Mesendoderm (in vitro differentiated cells): Measurements from ENCODE around the gene SLC7A7.

Source experiments
- DNase-seq: peaks from one replicate; pipeline ENCODE4 v3.0.0; 2013
- H2AK5ac ChIP-seq: 2 replicates; pipeline ENCODE4 v1.6.1; 2013; ENCODE audit warnings: low read length, inconsistent platforms
- H2BK120ac ChIP-seq: 2 replicates; pipeline ENCODE4 v1.6.1; 2013; ENCODE audit warnings: low read depth, mild to moderate bottlenecking, low read length, moderate library complexity, mixed read lengths
- H2BK15ac ChIP-seq: replicated peaks from 2 replicates; pipeline ENCODE4 v1.6.1; 2013; ENCODE audit warnings: low read depth, mild to moderate bottlenecking, moderate library complexity
- H2BK5ac ChIP-seq: 2 replicates; pipeline ENCODE4 v1.6.1; 2013; ENCODE audit warnings: low read length, inconsistent platforms
- H3K18ac ChIP-seq: 2 replicates; pipeline ENCODE4 v1.6.1; 2013; ENCODE audit warnings: mild to moderate bottlenecking, low read length, mixed read lengths
- H3K23ac ChIP-seq: one replicate; pipeline ENCODE4 v1.6.1; 2013; ENCODE audit warnings: low read length
- H3K27ac ChIP-seq: 2 replicates; pipeline ENCODE4 v1.5.1; 2013; ENCODE audit warnings: low read depth, mild to moderate bottlenecking, inconsistent platforms, low read length, moderate library complexity
- H3K27me3 ChIP-seq: 2 replicates; pipeline ENCODE4 v1.6.1; 2013; ENCODE audit warnings: low read length, control low read depth, mild to moderate bottlenecking, inconsistent platforms; ENCODE audit not compliant: insufficient read depth, poor library complexity
- H3K36me3 ChIP-seq: 2 replicates; pipeline ENCODE4 v1.6.1; 2013; ENCODE audit warnings: low read length, inconsistent platforms; ENCODE audit not compliant: control insufficient read depth, insufficient read depth
- H3K4ac ChIP-seq: one replicate; pipeline ENCODE4 v1.6.1; 2013; ENCODE audit warnings: low read depth, mild to moderate bottlenecking, low read length, moderate library complexity
- H3K4me1 ChIP-seq: 2 replicates; pipeline ENCODE4 v1.6.1; 2013; ENCODE audit warnings: low read depth, low read length, inconsistent platforms; ENCODE audit not compliant: control insufficient read depth
- H3K4me2 ChIP-seq: 2 replicates; pipeline ENCODE4 v1.6.1; 2013; ENCODE audit warnings: low read length
- H3K4me3 ChIP-seq: 2 replicates; pipeline ENCODE4 v1.5.1; 2013; ENCODE audit warnings: mild to moderate bottlenecking, low read length
- H3K56ac ChIP-seq: one replicate; pipeline ENCODE4 v1.6.1; 2013; ENCODE audit warnings: low read length
- H3K79me1 ChIP-seq: 2 replicates; pipeline ENCODE4 v1.6.1; 2013; ENCODE audit warnings: low read length, inconsistent platforms
- H3K79me2 ChIP-seq: 2 replicates; pipeline ENCODE4 v1.6.1; 2013; ENCODE audit warnings: mild to moderate bottlenecking, low read length; ENCODE audit not compliant: control insufficient read depth, insufficient read depth
- H3K9ac ChIP-seq: 2 replicates; pipeline ENCODE4 v1.6.1; 2013; ENCODE audit warnings: low read length, inconsistent platforms
- H4K5ac ChIP-seq: one replicate; pipeline ENCODE4 v1.6.1; 2013; ENCODE audit warnings: low read length
- H4K8ac ChIP-seq: one replicate; pipeline ENCODE4 v1.6.1; 2013; ENCODE audit warnings: low read depth, mild to moderate bottlenecking, control low read depth, low read length, moderate library complexity
- WGBS: extraction: QIAGEN DNeasy Blood & Tissue Kit; methylation state at CpG from one replicate; pipeline ENCODE4 v1.1.7; 2013; ENCODE audit warnings: low lambda C conversion rate, missing lambda C conversion rate; ENCODE audit not compliant: insufficient coverage; ENCODE audit errors: extremely low coverage; 5-methylcytosine and 5-hydroxymethylcytosine counted together

The SLC7A7 gene

DNA sequence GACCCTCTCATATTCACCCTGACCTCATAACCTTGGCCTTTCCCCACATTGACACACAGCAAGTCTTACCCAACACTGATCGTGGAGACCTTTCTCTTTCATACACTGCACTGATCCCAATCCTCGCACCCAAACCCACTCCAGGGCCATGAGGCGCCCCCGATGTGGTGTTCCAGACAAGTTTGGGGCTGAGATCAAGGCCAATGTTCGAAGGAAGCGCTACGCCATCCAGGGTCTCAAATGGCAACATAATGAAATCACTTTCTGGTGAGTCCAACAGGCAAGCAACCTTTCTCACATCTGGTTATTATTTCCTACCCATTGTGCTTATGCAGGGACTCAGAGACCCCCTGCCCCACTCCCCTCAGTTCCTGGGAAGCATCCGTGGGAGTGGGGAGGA is 26.5 kb upstream of the SLC7A7 start:
- no peak for DNase-seq
- Histone ChIP-seq H3K27ac (no peak overlapping the region), H3K23ac (no peak overlapping the region), H3K4me2 (no peak overlapping the region), H3K79me1 (peaks cover 23% of the 10 kb centered on the region), H2BK120ac (no peak overlapping the region), H3K79me2 (peaks cover 29% of the 10 kb centered on the region), H4K8ac (no peak overlapping the region), H3K56ac (no peak overlapping the region), H3K4me1 (peaks cover 10% of the 10 kb centered on the region), H3K4me3 (no peak overlapping the region), H4K5ac (no peak overlapping the region), H3K9ac (no peak overlapping the region), H3K18ac (no peak overlapping the region), H2AK5ac (no peak overlapping the region), H3K4ac (no peak overlapping the region), H2BK15ac (no peak overlapping the region), H3K27me3 (no peaks in the 10 kb centered on the region), H3K36me3 (peaks cover 34% of the 10 kb centered on the region), H2BK5ac (no peak overlapping the region)
- no CpG with 5 or more reads among the region's 8 CpGs for WGBS

DNA sequence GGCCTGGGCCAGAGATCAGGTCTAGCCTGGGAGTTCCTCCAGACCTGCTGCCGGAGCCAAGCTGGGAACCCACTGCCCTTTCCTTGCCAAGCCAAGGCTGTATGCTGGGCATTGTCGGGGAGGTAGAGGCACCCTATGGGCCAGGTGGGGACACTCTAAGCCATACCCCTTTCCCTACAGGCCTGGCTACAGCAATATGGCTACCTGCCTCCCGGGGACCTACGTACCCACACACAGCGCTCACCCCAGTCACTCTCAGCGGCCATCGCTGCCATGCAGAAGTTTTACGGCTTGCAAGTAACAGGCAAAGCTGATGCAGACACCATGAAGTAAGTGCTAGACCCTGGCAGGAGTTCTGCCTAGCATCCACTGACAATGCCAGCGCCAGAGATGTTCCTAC is 26.1 kb upstream of the SLC7A7 start:
- Histone ChIP-seq H2BK5ac (no peak overlapping the region), H4K8ac (no peak overlapping the region), H3K79me1 (peaks cover 23% of the 10 kb centered on the region), H3K79me2 (peaks cover 33% of the 10 kb centered on the region), H3K27me3 (no peaks in the 10 kb centered on the region), H4K5ac (no peak overlapping the region), H3K18ac (no peak overlapping the region), H3K4me1 (peaks cover 10% of the 10 kb centered on the region), H3K4me2 (no peak overlapping the region), H3K4me3 (no peak overlapping the region), H3K27ac (no peak overlapping the region), H3K56ac (no peak overlapping the region), H2BK120ac (no peak overlapping the region), H3K9ac (no peak overlapping the region), H2AK5ac (no peak overlapping the region), H3K4ac (no peak overlapping the region), H2BK15ac (no peak overlapping the region), H3K36me3 (peaks cover 34% of the 10 kb centered on the region), H3K23ac (no peak overlapping the region)
- no peak for DNase-seq
- WGBS, result no CpG with 5 or more reads among the region's 9 CpGs

DNA sequence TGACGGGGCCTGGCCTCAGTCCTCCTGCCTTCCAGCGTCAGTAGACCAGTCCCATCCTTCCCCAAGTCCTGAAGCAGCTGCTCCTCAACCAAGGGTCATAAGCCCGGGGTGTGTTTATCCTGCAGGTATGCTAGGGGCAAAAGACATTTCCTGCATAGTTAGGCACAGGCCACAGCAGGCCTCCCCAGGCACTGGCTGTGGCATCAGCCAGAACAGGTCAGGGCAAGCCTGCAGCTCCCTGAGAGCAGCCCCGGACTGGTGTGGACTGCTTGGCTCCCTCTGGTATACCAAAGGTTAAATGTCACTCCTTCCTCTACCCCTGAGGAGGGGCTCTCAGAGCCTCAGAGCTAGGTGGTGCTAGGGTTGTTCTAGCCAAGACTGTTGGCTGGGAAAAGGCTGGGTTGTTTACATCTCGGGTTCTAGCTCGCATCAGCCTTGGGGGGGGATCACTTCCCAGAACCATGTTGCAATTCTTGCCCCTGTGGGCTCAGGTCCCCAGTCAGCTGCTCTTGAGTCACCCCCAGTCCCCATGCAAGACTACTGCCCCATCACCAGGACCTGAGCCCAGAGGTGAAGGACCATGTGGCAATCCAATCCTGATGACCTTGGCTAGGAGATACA is 24.0 kb upstream of the SLC7A7 start:
- H2BK120ac ChIP-seq, result no peak overlapping the region
- peak overlapping the region; percentile 98 for H3K56ac ChIP-seq
- H2BK15ac ChIP-seq, result no peak overlapping the region
- peaks cover 12% of the 10 kb centered on the region for H3K4me1 ChIP-seq
- H2AK5ac ChIP-seq, result peak overlapping the region; percentile 4
- peak; percentile 54 for DNase-seq
- H3K79me2 ChIP-seq, result peaks cover 33% of the 10 kb centered on the region
- peak overlapping the region; percentile 30 for H3K23ac ChIP-seq
- no peak overlapping the region for H4K8ac ChIP-seq
- H3K27me3 ChIP-seq, result no peaks in the 10 kb centered on the region
- peaks cover 23% of the 10 kb centered on the region for H3K79me1 ChIP-seq
- H3K4me2 ChIP-seq, result peak overlapping the region; percentile 95
- no peak overlapping the region for H3K4me3 ChIP-seq
- no peak overlapping the region for H4K5ac ChIP-seq
- H3K9ac ChIP-seq, result peak overlapping the region; percentile 99
- H3K4ac ChIP-seq, result no peak overlapping the region
- peak overlapping the region; percentile 84 for H3K18ac ChIP-seq
- no peak overlapping the region for H3K27ac ChIP-seq
- peaks cover 23% of the 10 kb centered on the region for H3K36me3 ChIP-seq
- H2BK5ac ChIP-seq, result no peak overlapping the region
- no CpG with 5 or more reads among the region's 6 CpGs for WGBS

DNA sequence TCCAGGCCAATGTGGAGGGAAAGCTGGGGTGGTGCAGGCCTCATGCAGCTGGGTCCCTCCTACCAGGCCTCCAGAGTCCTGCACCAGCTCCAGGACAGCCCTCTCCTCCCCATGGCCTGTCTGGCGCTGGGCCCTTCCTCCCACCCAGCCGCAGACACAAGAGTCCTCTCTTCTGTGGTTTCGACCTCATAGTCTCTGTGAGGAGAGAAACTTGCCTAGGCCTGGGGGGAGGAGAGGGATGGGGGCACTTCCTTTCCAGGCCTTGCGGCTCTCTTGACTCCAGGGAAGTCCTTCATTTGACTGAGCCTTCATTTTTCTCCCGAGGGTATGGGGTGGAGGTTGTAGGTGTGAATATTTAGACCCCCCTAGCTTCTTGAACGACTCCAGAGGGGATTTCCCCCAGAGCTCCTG is 23.4 kb upstream of the SLC7A7 start:
- H3K23ac ChIP-seq, result no peak overlapping the region
- peaks cover 23% of the 10 kb centered on the region for H3K79me1 ChIP-seq
- peak overlapping the region; percentile 84 for H3K18ac ChIP-seq
- peak overlapping the region; percentile 88 for H3K4ac ChIP-seq
- H3K4me2 ChIP-seq, result peak overlapping the region; percentile 95
- H2AK5ac ChIP-seq, result peak overlapping the region; percentile 29
- no peak overlapping the region for H2BK15ac ChIP-seq
- peaks cover 22% of the 10 kb centered on the region for H3K36me3 ChIP-seq
- no peaks in the 10 kb centered on the region for H3K27me3 ChIP-seq
- peak overlapping the region; percentile 86 for H3K4me3 ChIP-seq
- H4K8ac ChIP-seq, result no peak overlapping the region
- H3K4me1 ChIP-seq, result peaks cover 12% of the 10 kb centered on the region
- peak overlapping the region; percentile 99 for H3K9ac ChIP-seq
- H2BK5ac ChIP-seq, result peak overlapping the region; percentile 37
- peak; percentile 49 for DNase-seq
- peaks cover 33% of the 10 kb centered on the region for H3K79me2 ChIP-seq
- H3K27ac ChIP-seq, result peak overlapping the region; percentile 92
- H2BK120ac ChIP-seq, result no peak overlapping the region
- H3K56ac ChIP-seq, result peak overlapping the region; percentile 98
- no CpG with 5 or more reads among the region's 6 CpGs for WGBS
- H4K5ac ChIP-seq, result no peak overlapping the region

DNA sequence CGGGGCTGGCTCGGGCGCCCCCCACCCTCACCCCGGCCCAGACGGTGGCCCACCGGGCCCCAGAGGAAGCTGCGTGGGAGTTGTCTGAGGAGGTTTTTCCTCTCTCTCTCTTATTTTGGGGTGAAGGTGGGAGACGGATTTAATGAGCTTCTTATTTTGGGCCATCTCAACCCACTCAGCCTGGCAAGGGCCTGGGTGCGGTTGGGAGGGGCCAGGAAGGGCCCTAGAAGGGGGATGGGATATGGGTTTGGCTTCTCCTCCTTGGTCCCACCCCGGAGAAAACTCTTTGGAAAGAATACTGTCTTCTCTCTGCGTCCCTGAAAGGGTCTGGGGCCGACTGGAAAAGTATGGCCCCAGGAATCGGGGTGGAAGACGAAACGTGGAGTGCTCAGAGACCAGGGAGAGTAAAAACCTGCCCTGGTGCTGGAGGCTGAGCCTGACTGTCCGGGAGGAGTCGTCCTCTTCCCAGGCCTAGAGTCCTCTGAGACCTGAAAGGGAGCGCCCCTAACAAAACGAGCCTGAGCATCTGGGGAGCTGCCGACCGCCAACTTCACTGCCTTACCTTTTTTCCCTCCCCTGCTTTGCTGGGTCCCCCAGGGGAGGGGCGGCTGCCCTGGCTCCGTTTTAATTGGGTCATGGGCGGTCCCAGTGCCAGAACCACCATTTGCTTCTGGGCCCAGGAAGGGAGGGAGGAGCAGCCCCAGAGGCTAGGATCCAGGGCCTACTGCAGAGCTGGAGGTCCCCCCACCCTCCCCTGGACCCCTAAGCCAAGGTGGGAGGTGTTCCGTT is 22.7 kb upstream of the SLC7A7 start:
- Histone ChIP-seq H2BK120ac (peak overlapping the region; percentile 47), H3K79me1 (peaks cover 23% of the 10 kb centered on the region), H4K8ac (peak overlapping the region; percentile 65), H3K36me3 (peaks cover 17% of the 10 kb centered on the region), H3K9ac (peak overlapping the region; percentile 99), H3K79me2 (peaks cover 33% of the 10 kb centered on the region), H3K56ac (peak overlapping the region; percentile 98), H3K27ac (peak overlapping the region; percentile 92), H2AK5ac (peak overlapping the region; percentile 3), H3K18ac (peak overlapping the region; percentile 84), H2BK5ac (peak overlapping the region; percentile 55), H3K27me3 (no peaks in the 10 kb centered on the region), H4K5ac (no peak overlapping the region), H3K4me3 (peak overlapping the region; percentile 86), H2BK15ac (no peak overlapping the region), H3K4me2 (peak overlapping the region; percentile 95), H3K4ac (peak overlapping the region; percentile 88), H3K23ac (no peak overlapping the region), H3K4me1 (peaks cover 12% of the 10 kb centered on the region)
- peak; percentile 70 for DNase-seq
- no CpG with 5 or more reads among the region's 25 CpGs for WGBS
